HCT116 (cell line): ENCODE results near the gene PAX2. TPM values are rescaled to one million over a fixed set of nuclear protein-coding genes. Genes with fewer than 3 reads are reported as not detected.

Source experiments
- ATAC-seq: fragments of 200-7000 bp; cut with Tn5 transposase; 2 replicates; pipeline ENCODE4 v1.9.1; 2020; ENCODE audit warnings: mild to moderate bottlenecking, moderate library complexity
- BruUV-seq: library from RNA; stranded (reverse); fragments of 400-500 nt; replicated peaks from 2 replicates; lab custom pipeline; 2021; lab: Mats Ljungman, UMichigan
- CTCF ChIA-PET: fragments of 300-600 bp; sonication (Branson Sonifier 250); formaldehyde crosslinking; loops from one replicate; lab custom pipeline; 2021; ENCODE audit warnings: antibody characterized with exemption; lab: Charles Lee
- POLR2A ChIA-PET: fragments of 300-600, 350-600 bp; sonication (Branson Sonifier 250); formaldehyde crosslinking; loops from one replicate; lab custom pipeline; 2021; ENCODE audit warnings: antibody characterized with exemption; lab: Charles Lee
- RAD21 ChIA-PET, 2 experiments: fragments of 300-600 bp; sonication (Branson Sonifier 250); formaldehyde crosslinking; loops; one replicate each; lab custom pipeline; 2023; ENCODE audit warnings: low total read pairs in 2 of 2; ENCODE audit not compliant: uncharacterized antibody in 2 of 2, unreplicated experiment in 2 of 2, low non-redundant PET in 1 of 2; lab: Charles Lee
- DNase-seq: peaks from one replicate; pipeline ENCODE4 v3.0.0-alpha.2; 2010; ENCODE audit warnings: low read depth, low spot score
- H2AFZ ChIP-seq: fragments of 200-600 bp; shearing (Covaris generic), sonication (generic); 2 replicates; pipeline ENCODE4 v1.6.1; 2017; ENCODE audit warnings: low read depth, mixed run types, mixed read lengths, antibody characterized with exemption, low read length; ENCODE audit not compliant: poor library complexity, severe bottlenecking
- H3K27ac ChIP-seq: 2 replicates; pipeline ENCODE4 v1.5.1; 2012; ENCODE audit warnings: low read depth, low read length
- H3K27me3 ChIP-seq: fragments of 200-600 bp; sonication (generic); 2 replicates; pipeline ENCODE4 v1.6.1; 2016; ENCODE audit warnings: mixed run types, low read length, mixed read lengths; ENCODE audit not compliant: insufficient read depth
- H3K36me3 ChIP-seq, 2 experiments: fragments of 200-500 bp in 1 of 2; fragments of 200-600 bp in 1 of 2; sonication (Bioruptor generic) in 1 of 2; sonication (generic) in 1 of 2; 2 replicates each; pipeline versions ENCODE4 v1.5.1 to v1.6.1; 2014 to 2016; ENCODE audit warnings: low read length in 2 of 2, inconsistent platforms in 1 of 2, mixed read lengths in 1 of 2, mixed run types in 1 of 2; ENCODE audit not compliant: insufficient read depth in 2 of 2, control insufficient read depth in 1 of 2
- H3K4me1 ChIP-seq, 2 experiments: fragments of 200-600 bp in 1 of 2; sonication (generic) in 1 of 2; 2 replicates each; pipeline versions ENCODE4 v1.5.1 to v1.6.1; 2012 to 2017; ENCODE audit warnings: low read length in 2 of 2, inconsistent platforms in 1 of 2, mild to moderate bottlenecking in 1 of 2, mixed read lengths in 1 of 2, mixed run types in 1 of 2, moderate library complexity in 1 of 2; ENCODE audit not compliant: insufficient read depth in 2 of 2, control insufficient read depth in 1 of 2
- H3K4me2 ChIP-seq: fragments of 200-600 bp; sonication (generic); 2 replicates; pipeline ENCODE4 v1.6.1; 2017; ENCODE audit warnings: mixed run types, low read length, mixed read lengths
- H3K4me3 ChIP-seq, 2 experiments: fragments of 200-600 bp in 1 of 2; sonication (generic) in 1 of 2; replicated peaks in 1 of 2; 2 replicates each; pipeline ENCODE4 v1.5.1; 2011 to 2016; ENCODE audit warnings: low read length in 2 of 2, control low read depth in 1 of 2, low read depth in 1 of 2, mild to moderate bottlenecking in 1 of 2, mixed read lengths in 1 of 2, mixed run types in 1 of 2
- H3K79me2 ChIP-seq: fragments of 200-600 bp; sonication (generic); 2 replicates; pipeline ENCODE4 v1.6.1; 2017; ENCODE audit warnings: mild to moderate bottlenecking, mixed run types, low read length, moderate library complexity, mixed read lengths; ENCODE audit not compliant: insufficient read depth
- H3K9ac ChIP-seq: fragments of 200-600 bp; sonication (generic); 2 replicates; pipeline ENCODE4 v1.6.1; 2016; ENCODE audit warnings: low read length, mixed read lengths
- H3K9me2 ChIP-seq: fragments of 200-600 bp; sonication (generic), shearing (Covaris generic); 2 replicates; pipeline ENCODE4 v1.6.1; 2017; ENCODE audit warnings: mixed run types, mild to moderate bottlenecking, moderate library complexity; ENCODE audit not compliant: insufficient read depth
- H3K9me3 ChIP-seq, 2 experiments: fragments of 200-500 bp in 1 of 2; fragments of 200-600 bp in 1 of 2; sonication (Bioruptor generic) in 1 of 2; sonication (generic) in 1 of 2; 2 replicates each; pipeline ENCODE4 v1.6.1; 2014 to 2017; ENCODE audit warnings: low read length in 2 of 2, mixed read lengths in 2 of 2, inconsistent platforms in 1 of 2, low read depth in 1 of 2, mild to moderate bottlenecking in 1 of 2, mixed run types in 1 of 2, moderate library complexity in 1 of 2; ENCODE audit not compliant: control insufficient read depth in 1 of 2, insufficient read depth in 1 of 2
- H4K20me1 ChIP-seq: fragments of 200-600 bp; sonication (generic), shearing (Covaris generic); 2 replicates; pipeline ENCODE4 v1.6.1; 2017; ENCODE audit warnings: mixed run types, mild to moderate bottlenecking, moderate library complexity; ENCODE audit not compliant: insufficient read depth
- CTCF ChIP-seq, 3 experiments: fragments of 200-600 bp in 1 of 3; sonication (generic) in 1 of 3; IDR thresholded peaks in 2 of 3; conservative IDR thresholded peaks in 1 of 3; 2 replicates each; pipeline ENCODE4 v1.5.1; 2012 to 2017; ENCODE audit warnings: low read depth in 2 of 3, low read length in 2 of 3, antibody characterized with exemption in 1 of 3, borderline replicate concordance in 1 of 3, control low read depth in 1 of 3, mild to moderate bottlenecking in 1 of 3, mixed read lengths in 1 of 3, mixed run types in 1 of 3, moderate library complexity in 1 of 3; ENCODE audit not compliant: insufficient read depth in 1 of 3
- EZH2 ChIP-seq: fragments of 200-600 bp; sonication (generic); IDR thresholded peaks from 2 replicates; pipeline ENCODE4 v1.6.1; 2017; ENCODE audit warnings: antibody characterized with exemption, mixed run types
- SP1 ChIP-seq: IDR thresholded peaks from 2 replicates; pipeline ENCODE4 v1.6.1; 2012; ENCODE audit warnings: low read depth
- ZFX ChIP-seq: fragments of 450-650 bp; IDR thresholded peaks from 2 replicates; pipeline ENCODE4 v1.6.1; 2017
- intact Hi-C: fragments of 100-400 bp; cut with micrococcal nuclease; formaldehyde crosslinking; loops from 2 replicates; pipeline ENCODE4 v1.10.0; 2022
- total RNA-seq: library from RNA; stranded (reverse); gene quantifications from one replicate; pipeline ENCODE4 v1.2.1, GENCODE V29; 2021; ENCODE audit not compliant: unreplicated experiment

The PAX2 gene
- total RNA-seq, 1 experiment from 2014 or later: 5.0 TPM

- Histone ChIP-seq H3K4me3 (peak overlapping the region; percentile 60 to 69), H3K9me3 (no peaks in the 10 kb centered on the region), H3K9ac (peak overlapping the region; percentile 56), H3K79me2 (no peaks in the 10 kb centered on the region), H4K20me1 (no peaks in the 10 kb centered on the region), H3K4me1 (peaks cover 8 to 31% of the 10 kb centered on the region in 2 experiments; a peak in 3 of 4 replicates), H3K4me2 (peak overlapping the region; percentile 99), H3K36me3 (no peaks in the 10 kb centered on the region), H2AFZ (peak overlapping the region; percentile 82), H3K27me3 (no peaks in the 10 kb centered on the region), H3K9me2 (no peaks in the 10 kb centered on the region), H3K27ac (peak overlapping the region; percentile 19; the same call in 1 of the 2 replicates)
- ChIA-PET CTCF (interaction anchor here (1.1 to 4.3 kb wide), 6 partner anchors 126 to 183 kb away, joined by 3 to 38 read pairs (median 11); no protein-coding TSS in a partner anchor), POLR2A (no interaction called here), RAD21 (interaction anchor here in 1 of 2 experiments (1.4 kb wide), 1 partner anchor 132 kb away, joined by 6 read pairs; no protein-coding TSS in a partner anchor)
- BruUV-seq: no TSS peak
- TF ChIP-seq CTCF (IDR thresholded peaks at IDR 0.05 in 2 of 3, conservative IDR thresholded peaks at IDR 0.05 in 1 of 3; ENCODE audit: borderline replicate concordance in 1 of 3, insufficient read depth in 1 of 3, low read depth in 2 of 3, low read length in 2 of 3): 0 out of 6 replicates have a peak, but pooled peaks of 1 of the 3 experiments have one; percentile 4
- TF ChIP-seq EZH2: no peak
- TF ChIP-seq SP1: no peak
- no peak for TF ChIP-seq ZFX
- intact Hi-C loops: loop anchor here (10.0 kb wide), 1 partner anchor 269 kb away; no protein-coding TSS in a partner anchor
- ATAC-seq: no peak
- no peak for DNase-seq
Measured at GRCh38 chr10:100745882-100746783, 751 bp downstream of the PAX2 start.
